Activated T-cell treated with anti-CD3 and anti-CD28 coated beads for 48 hours (primary cell): ENCODE measurements around the gene JUN.

Experiments used
- DNase-seq: peaks from one replicate; pipeline ENCODE4 v3.0.0-alpha.2; 2020; ENCODE audit warnings: low read depth

The JUN gene

GRCh38 chr1:58783993-58784757, at the start of gene JUN:
Gene JUN (minus strand): TSS chr1:58784047. CDS start chr1:58783070, 977 bp downstream.
- DNase-seq: peak; percentile 95

- DNase-seq: no peak
These were observed 49.3 kb upstream of the JUN start for GRCh38 chr1:58833166-58833565.

- no peak for DNase-seq
These were observed 46.4 kb upstream of the JUN start for GRCh38 chr1:58830291-58830690.

DNA sequence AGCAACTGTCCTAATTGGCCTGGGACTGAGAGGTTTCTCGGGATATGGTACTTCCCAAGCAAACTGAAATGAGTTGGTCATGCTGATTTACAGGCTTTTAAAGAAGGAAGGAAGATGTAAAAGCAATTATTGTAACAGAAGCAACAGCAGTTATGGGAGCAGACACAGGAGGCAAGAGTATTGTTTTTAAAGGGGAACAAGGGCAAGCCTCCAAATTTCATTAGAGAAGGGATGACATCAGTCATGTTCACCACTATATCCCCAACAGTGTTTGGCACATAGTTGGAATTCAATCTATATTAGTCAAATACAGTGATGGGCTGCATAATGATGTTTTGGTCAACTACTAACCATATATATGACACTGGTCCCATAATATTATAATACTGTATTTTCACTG, 46.0 kb upstream of the JUN start:
- DNase-seq: no peak

GRCh38 chr1:58827298-58827697, 43.5 kb upstream of the JUN start:
- DNase-seq: no peak

- no peak for DNase-seq
These were observed 41.0 kb upstream of the JUN start for GRCh38 chr1:58824753-58825389.

DNA sequence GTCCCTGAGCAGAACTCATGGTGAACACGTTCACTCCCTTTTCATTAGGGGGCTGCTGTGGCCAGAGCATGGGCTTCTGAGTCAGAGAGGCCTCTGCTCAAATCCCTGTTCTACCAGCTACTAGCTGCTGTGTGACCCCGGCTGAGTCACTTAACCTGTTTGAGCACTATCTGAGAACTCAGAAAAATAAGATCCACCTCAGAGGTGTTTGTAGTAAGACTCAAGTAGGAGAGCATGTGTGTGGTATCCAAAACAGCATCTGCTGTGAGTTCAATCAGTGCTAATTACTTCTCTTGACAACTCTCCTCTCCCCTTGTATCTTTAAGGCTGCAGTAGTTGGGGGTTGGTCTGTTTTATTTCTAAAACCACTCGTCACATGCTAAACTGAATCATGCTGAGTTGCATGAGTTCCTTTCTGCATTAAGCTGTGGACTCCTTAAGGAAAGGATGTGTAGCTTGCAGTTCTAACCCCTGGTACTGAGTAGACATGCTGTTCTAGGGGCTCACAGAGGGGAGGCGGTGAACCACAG, 39.7 kb upstream of the JUN start:
- DNase-seq: no peak

GRCh38 chr1:58821309-58821708, 37.5 kb upstream of the JUN start:
- DNase-seq: no peak

DNA sequence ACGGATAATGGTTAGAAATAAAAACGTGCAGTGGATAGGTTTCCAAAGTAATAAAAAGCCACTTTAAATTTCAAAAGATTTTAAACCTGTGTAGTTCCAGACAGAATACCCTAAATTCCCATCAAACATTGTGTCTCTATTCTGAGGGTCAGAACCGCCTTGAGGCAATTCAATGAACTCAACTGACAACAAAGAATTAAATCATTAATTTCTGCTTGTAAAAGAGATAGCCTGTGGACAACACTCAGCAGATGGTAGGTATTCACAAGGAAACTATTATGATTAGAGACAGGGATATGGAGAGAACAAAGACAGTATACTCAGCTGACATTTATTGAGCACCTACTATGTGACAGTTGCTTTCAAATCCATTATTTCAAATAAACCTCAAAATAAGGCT, 35.1 kb upstream of the JUN start:
- no peak for DNase-seq

DNA sequence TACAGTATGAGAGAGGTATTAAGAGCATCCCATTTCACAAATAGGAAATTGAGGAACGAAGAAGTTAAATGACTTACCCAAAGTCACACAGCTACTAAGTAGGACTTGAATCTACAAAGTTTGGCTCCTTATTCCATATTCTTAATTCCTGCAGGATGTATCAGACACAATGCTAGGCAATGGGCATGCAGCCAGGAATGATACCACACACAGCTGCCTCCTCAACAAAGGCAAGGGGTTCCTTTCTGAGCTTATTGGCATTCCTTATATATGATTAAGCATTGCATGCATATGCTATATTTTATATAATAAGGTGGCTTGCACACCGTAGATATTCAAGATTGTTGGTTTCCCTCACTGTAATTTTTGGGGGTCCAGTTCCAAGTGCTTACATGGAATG, 34.2 kb upstream of the JUN start:
- DNase-seq: no peak

DNA sequence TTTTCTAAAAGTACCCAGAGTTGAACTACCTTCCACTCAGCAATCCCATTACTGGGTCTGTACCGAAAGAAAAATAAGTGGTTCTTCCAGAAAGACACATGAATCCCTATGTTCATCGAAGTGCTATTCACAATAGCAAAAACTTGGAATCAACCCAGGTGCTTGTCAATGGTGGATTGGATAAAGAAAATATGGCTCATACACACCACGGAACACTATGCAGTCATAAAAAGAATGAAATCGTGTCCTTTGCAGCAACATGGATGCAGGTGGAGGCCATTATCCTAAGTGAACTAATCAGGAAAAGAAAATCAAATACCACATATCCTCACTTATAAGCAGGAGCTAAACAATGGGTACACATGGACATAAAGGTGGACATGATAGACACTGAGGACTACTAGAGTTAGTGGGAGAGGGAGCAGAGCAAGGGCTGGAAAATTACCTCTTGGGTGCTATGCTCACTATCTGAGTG, 32.9 kb upstream of the JUN start:
- no peak for DNase-seq

GRCh38 chr1:58816072-58816746, 32.4 kb upstream of the JUN start:
- DNase-seq: peak; percentile 82

DNA sequence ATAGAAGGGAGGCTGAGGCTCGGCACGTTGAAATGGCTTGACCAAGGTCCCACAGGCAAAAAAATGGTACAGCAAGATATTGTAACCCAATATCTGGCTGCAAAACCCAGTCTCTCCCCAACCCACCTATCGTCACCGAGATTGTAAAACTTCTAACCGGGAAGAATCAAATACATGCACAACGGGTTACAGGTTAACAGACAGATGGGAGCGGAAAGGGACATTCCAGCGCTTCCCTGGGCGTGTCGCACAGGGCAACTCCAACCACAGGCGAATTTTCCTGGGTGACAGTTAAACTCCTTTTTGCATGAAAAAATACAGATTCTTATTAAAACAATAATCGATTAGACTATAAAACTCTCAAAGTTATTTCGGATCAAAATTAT, 31.8 kb upstream of the JUN start:
- DNase-seq: no peak

DNA sequence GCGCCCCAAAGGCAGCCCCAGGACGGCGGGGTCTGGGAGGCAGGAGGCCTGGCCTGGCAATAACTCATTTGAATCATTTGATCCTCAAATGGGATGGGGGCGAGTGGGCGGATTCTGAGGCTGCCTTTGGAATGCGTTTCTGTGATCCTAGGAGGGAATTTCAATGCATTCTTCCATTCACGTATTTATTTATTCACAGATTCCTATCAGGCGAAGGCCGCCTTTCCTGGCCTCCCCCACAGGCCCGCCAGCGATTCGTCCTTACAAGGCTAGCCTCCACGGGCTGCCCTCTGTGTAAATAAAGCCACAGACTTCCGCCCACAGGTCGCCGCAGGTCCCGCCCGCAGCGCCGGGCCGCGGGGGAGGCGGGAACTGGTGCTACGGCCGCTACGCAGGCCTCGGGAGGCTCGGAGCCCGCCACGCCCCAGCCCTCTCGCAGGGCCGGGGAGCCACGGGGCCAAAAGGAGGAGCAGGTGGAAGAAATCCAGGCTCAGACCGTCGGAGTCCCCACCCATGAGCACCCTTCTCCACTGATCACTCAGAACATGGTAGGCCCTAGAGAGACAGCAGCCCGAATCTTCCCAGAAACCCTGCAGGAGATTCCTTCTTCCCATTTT, 31.3 kb upstream of the JUN start:
- peak; percentile 51 for DNase-seq

- no peak for DNase-seq
These were observed 30.6 kb upstream of the JUN start for GRCh38 chr1:58814251-58815068.

GRCh38 chr1:58813801-58814200, 30.0 kb upstream of the JUN start:
- DNase-seq: no peak

DNA sequence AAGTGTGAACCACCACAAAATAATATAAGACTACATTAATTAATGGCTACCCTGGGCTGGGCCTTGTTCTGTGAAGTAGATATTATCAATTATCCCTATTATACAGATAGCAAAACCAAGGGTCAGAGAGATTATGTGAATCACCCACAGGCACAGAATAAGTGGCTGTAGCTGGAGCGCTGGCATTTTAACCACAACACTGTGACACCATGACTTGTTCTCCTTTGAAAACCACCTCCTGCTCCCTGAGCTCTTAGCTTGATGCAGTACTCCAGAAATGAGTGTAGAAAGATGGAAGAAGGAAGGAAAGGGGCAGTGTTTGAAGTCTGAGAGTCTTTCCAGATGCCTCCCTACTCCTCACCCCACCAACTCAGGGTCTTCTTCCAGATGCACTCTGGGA, 29.5 kb upstream of the JUN start:
- DNase-seq: no peak

GRCh38 chr1:58812926-58813325, 29.1 kb upstream of the JUN start:
- DNase-seq: no peak

DNA sequence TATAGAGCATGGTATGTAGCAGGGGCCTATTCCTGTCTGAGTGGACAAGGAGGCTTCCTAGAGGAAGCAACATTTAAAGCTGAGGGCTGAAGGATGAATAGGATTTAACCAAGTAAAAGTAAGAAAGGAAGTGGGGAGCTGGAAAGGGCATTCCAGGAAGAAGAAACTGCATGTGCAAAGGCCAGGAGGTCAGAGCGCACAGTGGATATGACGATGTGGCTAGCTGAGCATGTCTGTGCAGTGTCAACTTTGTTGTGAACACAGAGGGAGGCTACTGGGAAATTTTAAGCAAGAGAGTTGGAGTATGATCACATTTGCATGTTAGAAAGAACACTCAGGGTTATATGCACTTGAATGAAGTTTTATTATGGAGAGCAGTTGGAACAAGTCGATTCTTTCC, 28.6 kb upstream of the JUN start:
- DNase-seq: no peak

DNA sequence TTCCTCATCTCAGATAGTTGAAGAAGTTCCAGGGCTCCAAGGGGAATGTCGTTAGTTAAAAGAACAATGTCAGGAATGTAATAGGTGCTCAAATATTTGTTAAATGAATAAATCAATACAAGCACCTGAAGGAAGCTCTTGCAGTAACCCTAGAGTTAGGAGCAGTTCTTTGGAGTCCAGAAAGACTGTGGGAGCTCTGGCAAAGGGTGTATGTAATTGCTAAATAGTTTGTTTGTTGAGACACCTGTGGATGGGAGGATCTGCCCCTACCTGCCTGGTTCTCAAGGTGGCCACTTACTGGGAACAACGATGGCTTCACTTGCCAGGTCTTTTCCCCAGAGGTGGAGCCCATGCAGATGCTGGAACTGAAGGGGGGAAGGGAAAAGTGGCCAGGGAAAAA, 27.5 kb upstream of the JUN start:
- DNase-seq: no peak

DNA sequence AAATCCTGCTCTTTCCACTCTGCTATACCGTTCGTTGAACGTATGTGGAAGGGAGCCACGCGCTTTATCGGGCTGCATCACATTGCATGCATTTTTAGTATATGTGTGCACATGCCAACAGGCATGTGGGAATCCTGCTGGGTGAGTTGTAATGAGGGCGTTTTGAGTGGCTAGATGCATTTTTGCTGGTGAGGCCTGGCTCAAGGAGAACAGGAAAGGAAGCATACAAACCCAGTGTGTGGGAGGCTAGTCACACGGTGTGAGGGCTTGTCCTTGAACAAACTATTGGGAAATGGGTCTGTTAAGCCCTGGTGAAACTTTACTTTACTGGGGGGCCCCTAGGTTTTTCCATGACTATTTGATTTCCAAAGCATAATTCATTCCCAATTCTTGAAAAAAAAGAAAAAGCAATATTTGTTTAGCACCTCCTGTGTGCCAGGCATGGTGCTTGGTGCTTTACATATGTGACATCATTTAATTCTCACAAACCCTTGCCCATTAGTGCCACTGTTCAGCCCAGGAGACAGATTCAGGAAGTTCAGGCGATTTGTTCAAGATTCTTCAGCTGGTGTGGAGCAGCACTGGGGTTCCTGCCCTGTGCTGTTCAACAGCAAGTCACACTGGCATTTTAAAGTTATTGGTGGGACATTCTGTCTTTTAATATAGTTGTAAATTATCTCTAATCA, 25.6 kb upstream of the JUN start:
- no peak for DNase-seq
